KG1 (cell line): ENCODE results near the gene ANXA11.

Experiments
- DNase-seq: peaks from one replicate; lab custom pipeline; 2025; lab: John Stamatoyannopoulos, UW

Gene ANXA11

GRCh38 chr10:80165173-80165572 lies 40.2 kb downstream of the ANXA11 start:
- DNase-seq = no peak

- no peak for DNase-seq
Observed at GRCh38 chr10:80164596-80164995, 40.7 kb downstream of the ANXA11 start.

- no peak for DNase-seq
Observed at GRCh38 chr10:80163741-80164341, 41.5 kb downstream of the ANXA11 start.

GRCh38 chr10:80161321-80162083 lies 43.8 kb downstream of the ANXA11 start:
- DNase-seq = no peak

GRCh38 chr10:80160361-80161320 lies 44.7 kb downstream of the ANXA11 start:
- DNase-seq = no peak

GRCh38 chr10:80159166-80159873 lies 46.0 kb downstream of the ANXA11 start:
- DNase-seq = no peak

- no peak for DNase-seq
Observed at GRCh38 chr10:80158598-80159127, 46.7 kb downstream of the ANXA11 start.

- no peak for DNase-seq
Observed at GRCh38 chr10:80158126-80158525, 47.2 kb downstream of the ANXA11 start.

GRCh38 chr10:80157561-80157960 lies 47.8 kb downstream of the ANXA11 start:
- no peak for DNase-seq

- DNase-seq = no peak
Observed at GRCh38 chr10:80156216-80156615, 49.1 kb downstream of the ANXA11 start.

GRCh38 chr10:80155696-80156215 lies 49.6 kb downstream of the ANXA11 start:
- no peak for DNase-seq

- no peak for DNase-seq
Observed at GRCh38 chr10:80154978-80155695, 50.2 kb downstream of the ANXA11 start.

- DNase-seq = no peak
Observed at GRCh38 chr10:80154626-80154977, 50.7 kb downstream of the ANXA11 start.

GRCh38 chr10:80153460-80153859 lies 51.9 kb downstream of the ANXA11 start:
- no peak for DNase-seq

GRCh38 chr10:80152820-80153219 lies 52.5 kb downstream of the ANXA11 start:
- no peak for DNase-seq

GRCh38 chr10:80150172-80150571 lies 55.2 kb downstream of the ANXA11 start:
- DNase-seq = no peak

GRCh38 chr10:80149123-80149522 lies 56.2 kb downstream of the ANXA11 start:
- no peak for DNase-seq

- no peak for DNase-seq
Observed at GRCh38 chr10:80148166-80148805, 57.1 kb downstream of the ANXA11 start.

- DNase-seq = no peak
Observed at GRCh38 chr10:80146918-80147317, 58.4 kb downstream of the ANXA11 start.
